ENCODE data around the gene PACSIN1.

Gene PACSIN1

DNA sequence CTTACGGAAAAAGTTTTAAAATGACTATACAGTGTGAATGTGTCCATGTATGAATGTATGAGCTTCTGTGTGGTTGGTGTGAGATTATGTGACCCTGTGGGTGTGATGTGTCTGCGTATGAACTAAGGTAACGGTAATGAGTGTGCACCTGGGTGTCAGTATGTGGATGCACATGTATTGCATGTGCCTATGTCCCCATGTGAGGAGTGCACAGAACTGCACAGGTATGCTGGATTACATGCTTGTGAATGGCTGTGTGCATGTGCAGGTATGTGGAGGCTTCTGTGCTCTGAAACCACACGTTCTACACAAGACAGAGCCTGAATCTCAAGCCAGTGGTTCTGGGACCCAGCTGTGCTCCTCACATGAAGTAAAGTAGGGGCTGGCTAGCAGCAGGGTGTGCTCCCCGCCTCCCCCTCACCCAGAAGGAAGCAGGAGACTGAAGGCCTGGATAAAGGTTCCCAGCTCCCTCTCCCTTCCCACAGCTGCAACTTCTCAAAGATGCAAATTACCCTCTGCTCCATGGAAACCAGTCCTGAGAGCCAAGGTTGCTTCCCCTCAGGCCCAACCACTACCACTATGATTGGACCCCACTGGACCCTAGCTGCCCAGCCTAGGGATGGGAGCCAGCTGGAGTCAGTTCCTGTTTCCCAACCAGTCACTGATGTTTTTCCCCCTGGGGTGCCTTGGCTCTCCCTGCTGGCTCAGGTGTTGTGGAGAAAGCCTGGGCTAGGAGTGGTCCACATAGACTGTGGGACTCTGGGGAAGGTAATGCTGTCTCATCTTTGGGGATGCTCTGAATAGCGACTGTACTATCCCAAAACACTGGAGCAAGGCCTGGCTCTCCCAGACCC, 115.1 kb downstream of the PACSIN1 start:
- Mint-ChIP-seq H3K27me3 (ENCODE audit: low read depth, poor library complexity) (no peaks in the 10 kb centered on the region), H3K27ac (peak overlapping the region; percentile 57)
- DNase-seq, result no peak

DNA sequence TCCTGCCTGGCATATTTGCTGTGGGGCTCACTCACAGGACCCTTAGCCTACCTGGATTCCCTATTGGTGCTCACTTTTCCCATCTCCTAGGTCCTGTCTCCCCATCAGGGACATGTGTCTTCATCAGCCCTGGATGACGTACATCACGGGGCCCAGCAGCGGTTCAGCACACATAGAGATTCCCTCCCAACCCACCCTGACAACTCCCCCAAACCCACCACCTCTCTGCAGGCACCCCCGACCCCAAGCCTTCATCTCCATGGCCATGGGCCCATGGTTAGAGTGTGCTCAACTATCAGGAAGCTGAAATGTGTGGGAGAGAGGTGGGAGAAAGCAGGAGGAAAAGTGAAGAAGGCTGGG, 115.7 kb downstream of the PACSIN1 start:
- Mint-ChIP-seq H3K27me3 (ENCODE audit: low read depth, poor library complexity) (no peaks in the 10 kb centered on the region), H3K27ac (peak overlapping the region; percentile 20), H3K36me3 (ENCODE audit: low read depth) (no peaks in the 10 kb centered on the region), H3K4me1 (peaks cover 48% of the 10 kb centered on the region), H3K9me3 (no peaks in the 10 kb centered on the region), H3K4me3 (no peak overlapping the region)
- no peak for DNase-seq
- TF ChIP-seq, protein P1, sequence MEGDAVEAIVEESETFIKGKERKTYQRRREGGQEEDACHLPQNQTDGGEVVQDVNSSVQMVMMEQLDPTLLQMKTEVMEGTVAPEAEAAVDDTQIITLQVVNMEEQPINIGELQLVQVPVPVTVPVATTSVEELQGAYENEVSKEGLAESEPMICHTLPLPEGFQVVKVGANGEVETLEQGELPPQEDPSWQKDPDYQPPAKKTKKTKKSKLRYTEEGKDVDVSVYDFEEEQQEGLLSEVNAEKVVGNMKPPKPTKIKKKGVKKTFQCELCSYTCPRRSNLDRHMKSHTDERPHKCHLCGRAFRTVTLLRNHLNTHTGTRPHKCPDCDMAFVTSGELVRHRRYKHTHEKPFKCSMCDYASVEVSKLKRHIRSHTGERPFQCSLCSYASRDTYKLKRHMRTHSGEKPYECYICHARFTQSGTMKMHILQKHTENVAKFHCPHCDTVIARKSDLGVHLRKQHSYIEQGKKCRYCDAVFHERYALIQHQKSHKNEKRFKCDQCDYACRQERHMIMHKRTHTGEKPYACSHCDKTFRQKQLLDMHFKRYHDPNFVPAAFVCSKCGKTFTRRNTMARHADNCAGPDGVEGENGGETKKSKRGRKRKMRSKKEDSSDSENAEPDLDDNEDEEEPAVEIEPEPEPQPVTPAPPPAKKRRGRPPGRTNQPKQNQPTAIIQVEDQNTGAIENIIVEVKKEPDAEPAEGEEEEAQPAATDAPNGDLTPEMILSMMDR (IDR thresholded peaks at IDR 0.05), result no peak

More for the DNA sequence above, 115.1 kb downstream of the PACSIN1 start:
- H3K36me3 Mint-ChIP-seq (ENCODE audit: low read depth), result no peaks in the 10 kb centered on the region
- no peaks in the 10 kb centered on the region for H3K9me3 Mint-ChIP-seq
- peaks cover 48% of the 10 kb centered on the region for H3K4me1 Mint-ChIP-seq
- H3K4me3 Mint-ChIP-seq, result no peak overlapping the region
- TF ChIP-seq, protein P1 (IDR thresholded peaks at IDR 0.05), result no peak

DNA sequence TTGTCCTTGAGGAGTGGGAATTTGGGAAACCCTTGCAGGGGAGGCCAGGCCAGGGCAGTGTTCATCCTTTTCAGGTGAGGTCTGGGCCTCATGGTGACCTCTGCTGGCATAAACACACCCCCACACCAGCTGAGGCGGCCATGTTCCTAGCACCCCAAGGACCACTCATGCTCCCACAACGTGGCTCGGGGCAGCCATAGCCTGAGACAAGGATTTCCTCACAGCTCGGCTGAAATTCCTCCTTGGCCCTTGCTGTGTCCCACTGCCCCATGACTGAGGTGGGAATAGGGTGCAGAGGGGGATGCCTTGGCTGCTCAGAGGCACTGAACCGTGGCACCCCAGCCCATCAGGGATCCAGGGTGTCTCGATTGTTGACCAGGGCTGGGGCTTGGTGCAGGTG, 117.6 kb downstream of the PACSIN1 start:
- no peaks in the 10 kb centered on the region for H3K9me3 Mint-ChIP-seq
- H3K36me3 Mint-ChIP-seq (ENCODE audit: low read depth), result no peaks in the 10 kb centered on the region
- peaks cover 64% of the 10 kb centered on the region for H3K4me1 Mint-ChIP-seq
- H3K27me3 Mint-ChIP-seq (ENCODE audit: low read depth, poor library complexity), result peaks cover under 1% of the 10 kb centered on the region
- H3K4me3 Mint-ChIP-seq, result no peak overlapping the region
- DNase-seq, result no peak
- peak overlapping the region; percentile 77 for H3K27ac Mint-ChIP-seq
- TF ChIP-seq, protein P1 (IDR thresholded peaks at IDR 0.05), result no peak

DNA sequence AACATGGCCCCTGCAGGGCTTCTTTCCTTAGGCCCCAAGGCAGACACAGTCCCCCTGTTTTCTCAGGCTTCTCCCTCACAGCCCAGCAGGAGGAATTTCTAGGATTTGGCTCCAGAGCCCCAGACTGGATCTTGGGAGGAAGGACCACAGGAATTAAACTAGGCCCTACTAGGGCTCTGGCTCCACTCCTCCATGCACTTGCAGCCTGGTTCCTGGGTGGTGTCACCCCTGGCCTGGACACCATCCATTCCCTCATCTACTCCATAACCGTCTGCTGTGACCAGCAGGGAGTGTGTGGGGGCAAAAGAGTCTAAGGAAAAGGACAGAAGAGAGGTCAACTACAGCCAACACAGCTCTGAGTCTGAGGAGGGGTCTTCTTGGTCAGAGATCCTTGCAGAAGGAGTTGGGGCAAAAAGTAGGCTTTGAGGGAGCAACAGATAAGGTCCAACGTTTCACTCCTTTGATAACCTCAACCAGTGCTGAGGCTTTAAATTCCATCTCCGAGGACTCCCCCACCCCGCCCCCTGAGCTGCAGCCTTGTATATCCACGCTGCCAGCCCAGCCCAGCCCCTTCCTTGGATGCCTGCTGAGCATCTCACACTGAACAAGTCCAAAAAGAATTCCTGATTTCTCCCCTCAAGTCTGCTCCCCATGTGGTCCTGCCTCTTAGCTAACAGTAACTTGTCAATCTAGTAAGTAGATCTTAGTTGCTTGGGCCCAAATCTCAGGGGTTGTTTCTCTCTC, 118.2 kb downstream of the PACSIN1 start:
- H3K9me3 Mint-ChIP-seq, result no peaks in the 10 kb centered on the region
- no peaks in the 10 kb centered on the region for H3K36me3 Mint-ChIP-seq (ENCODE audit: low read depth)
- H3K27ac Mint-ChIP-seq, result no peak overlapping the region
- DNase-seq, result no peak
- no peak overlapping the region for H3K4me3 Mint-ChIP-seq
- H3K4me1 Mint-ChIP-seq, result peaks cover 69% of the 10 kb centered on the region
- peaks cover 2% of the 10 kb centered on the region for H3K27me3 Mint-ChIP-seq (ENCODE audit: low read depth, poor library complexity)
- TF ChIP-seq, protein P1 (IDR thresholded peaks at IDR 0.05), result no peak

DNA sequence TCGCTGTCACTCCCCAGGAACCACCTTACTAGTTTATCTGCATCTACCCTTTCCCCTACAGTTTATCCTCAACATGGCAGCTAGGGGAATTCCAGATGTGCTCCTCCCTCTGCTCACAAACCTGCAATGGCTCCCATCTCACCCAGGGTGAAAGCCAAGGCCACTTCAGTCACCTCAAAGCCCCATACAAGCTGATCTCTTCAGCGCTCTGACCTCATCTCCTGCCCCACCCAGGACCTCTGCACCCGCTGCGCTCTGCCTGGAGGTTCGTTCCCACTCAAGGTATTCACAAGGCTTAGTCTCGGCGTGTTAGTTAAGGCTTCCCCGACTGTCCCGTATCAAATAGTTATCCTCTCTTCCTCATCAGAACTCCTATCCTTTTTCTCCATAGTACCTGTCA, 118.8 kb downstream of the PACSIN1 start:
- Mint-ChIP-seq H3K4me1 (peaks cover 71% of the 10 kb centered on the region), H3K36me3 (ENCODE audit: low read depth) (no peaks in the 10 kb centered on the region), H3K27me3 (ENCODE audit: low read depth, poor library complexity) (peaks cover 2% of the 10 kb centered on the region), H3K27ac (no peak overlapping the region), H3K4me3 (no peak overlapping the region), H3K9me3 (no peaks in the 10 kb centered on the region)
- no peak for DNase-seq
- TF ChIP-seq, protein P1 (IDR thresholded peaks at IDR 0.05), result no peak

All from nephron progenitor cell (in vitro differentiated cells).